ENCODE data around the gene MYEOV.

The MYEOV gene

GRCh38 chr11:69277074-69277809 lies 16.7 kb upstream of the MYEOV start:
- H3K9ac ChIP-seq (ENCODE audit: low read length) = peak overlapping the region; percentile 3; the same call in 1 of the 2 replicates
- H3K36me3 ChIP-seq (replicated peaks; ENCODE audit: insufficient read depth, low read length) = no peaks in the 10 kb centered on the region
- H3K4me3 ChIP-seq (ENCODE audit: low read length) = no peak overlapping the region

GRCh38 chr11:69278091-69278867 lies 15.7 kb upstream of the MYEOV start:
- TF ChIP-seq EZH2phosphoT487 (IDR thresholded peaks at IDR 0.05; ENCODE audit: low read length) (no peak), EZH2 (optimal IDR thresholded peaks at IDR 0.05; ENCODE audit: low read depth, low read length) (no peak)
- Histone ChIP-seq H2AFZ (ENCODE audit: low read length) (no peak overlapping the region), H4K20me1 (ENCODE audit: insufficient read depth, low read length) (no peaks in the 10 kb centered on the region), H3K4me3 (ENCODE audit: low read length) (no peak overlapping the region), H3K36me3 (replicated peaks; ENCODE audit: insufficient read depth, low read length) (no peaks in the 10 kb centered on the region), H3K4me2 (ENCODE audit: low read depth, low read length) (no peak overlapping the region), H3K4me1 (ENCODE audit: low read length) (0 out of 2 replicates have a peak, but pooled peaks cover 4% of the 10 kb centered on the region), H3K27me3 (replicated peaks; ENCODE audit: insufficient read depth, low read length) (peaks cover 16% of the 10 kb centered on the region; the same call in 1 of the 2 replicates), H3K27ac (ENCODE audit: low read length) (no peak overlapping the region), H3K9me2 (replicated peaks; ENCODE audit: insufficient read depth, low read length) (no peaks in the 10 kb centered on the region), H3K79me2 (ENCODE audit: low read length) (no peaks in the 10 kb centered on the region), H3F3A (ENCODE audit: insufficient read depth, low read length) (no peaks in the 10 kb centered on the region), H3K9ac (ENCODE audit: low read length) (no peak overlapping the region), H3K9me3 (replicated peaks; ENCODE audit: insufficient read depth, low read length) (no peaks in the 10 kb centered on the region)
- DNase-seq = no peak

More at GRCh38 chr11:69277074-69277809, 16.7 kb upstream of the MYEOV start:
- Histone ChIP-seq H3K9me3 (replicated peaks; ENCODE audit: insufficient read depth, low read length) (no peaks in the 10 kb centered on the region), H3K9me2 (replicated peaks; ENCODE audit: insufficient read depth, low read length) (no peaks in the 10 kb centered on the region), H3K27me3 (replicated peaks; ENCODE audit: insufficient read depth, low read length) (peaks cover 24% of the 10 kb centered on the region), H3K79me2 (ENCODE audit: low read length) (no peaks in the 10 kb centered on the region), H3F3A (ENCODE audit: insufficient read depth, low read length) (no peaks in the 10 kb centered on the region), H2AFZ (ENCODE audit: low read length) (0 out of 2 replicates have a peak overlapping the region, but pooled peaks have one; percentile 6), H3K4me2 (ENCODE audit: low read depth, low read length) (peak overlapping the region; percentile 53), H3K4me1 (ENCODE audit: low read length) (0 out of 2 replicates have a peak, but pooled peaks cover 4% of the 10 kb centered on the region), H4K20me1 (ENCODE audit: insufficient read depth, low read length) (no peaks in the 10 kb centered on the region), H3K27ac (ENCODE audit: low read length) (no peak overlapping the region)
- DNase-seq = peak; percentile 13
- TF ChIP-seq CTCF (IDR thresholded peaks at IDR 0.05; ENCODE audit: low read length) (no peak), EZH2phosphoT487 (IDR thresholded peaks at IDR 0.05; ENCODE audit: low read length) (no peak), EZH2 (optimal IDR thresholded peaks at IDR 0.05; ENCODE audit: low read depth, low read length) (no peak)

- H3K79me2 ChIP-seq (ENCODE audit: low read length) = no peaks in the 10 kb centered on the region
- no peak overlapping the region for H3K9ac ChIP-seq (ENCODE audit: low read length)
- H3K4me2 ChIP-seq (ENCODE audit: low read depth, low read length) = no peak overlapping the region
- H3K9me3 ChIP-seq (replicated peaks; ENCODE audit: insufficient read depth, low read length) = no peaks in the 10 kb centered on the region
- H4K20me1 ChIP-seq (ENCODE audit: insufficient read depth, low read length) = no peaks in the 10 kb centered on the region
- H3F3A ChIP-seq (ENCODE audit: insufficient read depth, low read length) = no peaks in the 10 kb centered on the region
- H3K4me1 ChIP-seq (ENCODE audit: low read length) = 0 out of 2 replicates have a peak, but pooled peaks cover 4% of the 10 kb centered on the region
- H3K36me3 ChIP-seq (replicated peaks; ENCODE audit: insufficient read depth, low read length) = no peaks in the 10 kb centered on the region
- H3K9me2 ChIP-seq (replicated peaks; ENCODE audit: insufficient read depth, low read length) = no peaks in the 10 kb centered on the region
- no peak overlapping the region for H3K4me3 ChIP-seq (ENCODE audit: low read length)
- no peak for TF ChIP-seq EZH2phosphoT487 (IDR thresholded peaks at IDR 0.05; ENCODE audit: low read length)
- TF ChIP-seq EZH2 (optimal IDR thresholded peaks at IDR 0.05; ENCODE audit: low read depth, low read length) = no peak
- no peak for TF ChIP-seq CTCF (IDR thresholded peaks at IDR 0.05; ENCODE audit: low read length)
- DNase-seq = no peak
- H3K27me3 ChIP-seq (replicated peaks; ENCODE audit: insufficient read depth, low read length) = no peaks in the 10 kb centered on the region; the same call in 1 of the 2 replicates
- no peak overlapping the region for H3K27ac ChIP-seq (ENCODE audit: low read length)
- H2AFZ ChIP-seq (ENCODE audit: low read length) = no peak overlapping the region
These were observed 13.5 kb upstream of the MYEOV start for GRCh38 chr11:69280451-69280850.
